GM12864 (cell line): ENCODE measurements around the gene MRPL36.

Experiments
- DNase-seq: peaks from one replicate; pipeline ENCODE4 v3.0.0-alpha.2; 2011; ENCODE audit warnings: low read depth
- H3K4me3 ChIP-seq: 2 replicates; pipeline ENCODE4 v1.5.1; 2011; ENCODE audit warnings: mild to moderate bottlenecking, low read depth, low read length, control low read depth
- CTCF ChIP-seq: IDR thresholded peaks from 2 replicates; pipeline ENCODE4 v1.5.1; 2011; ENCODE audit warnings: low read depth, mild to moderate bottlenecking, moderate library complexity, low read length, control low read depth, inconsistent platforms; ENCODE audit errors: missing control alignments

Gene MRPL36

GRCh38 chr5:1795506-1795905 lies 4.1 kb downstream of the MRPL36 start:
- no peak for TF ChIP-seq CTCF
- no peak for DNase-seq
- H3K4me3 ChIP-seq = no peak overlapping the region

GRCh38 chr5:1794901-1795290 lies 4.7 kb downstream of the MRPL36 start:
- no peak overlapping the region for H3K4me3 ChIP-seq
- DNase-seq = no peak
- TF ChIP-seq CTCF = no peak

GRCh38 chr5:1793966-1794900 lies 5.4 kb downstream of the MRPL36 start:
- DNase-seq = no peak
- peak overlapping the region; percentile 56 for H3K4me3 ChIP-seq
- TF ChIP-seq CTCF = no peak

- peak overlapping the region; percentile 56 for H3K4me3 ChIP-seq
- no peak for TF ChIP-seq CTCF
- no peak for DNase-seq
These were observed 6.3 kb downstream of the MRPL36 start for GRCh38 chr5:1793301-1793740.

- peak overlapping the region; percentile 56 for H3K4me3 ChIP-seq
- no peak for TF ChIP-seq CTCF
- DNase-seq = peak; percentile 98
These were observed 6.8 kb downstream of the MRPL36 start for GRCh38 chr5:1792842-1793266.

GRCh38 chr5:1791176-1791575 lies 8.5 kb downstream of the MRPL36 start:
- H3K4me3 ChIP-seq = no peak overlapping the region
- no peak for TF ChIP-seq CTCF
- no peak for DNase-seq
